ENCODE data around the gene DPP9. TPM values are rescaled to one million over a fixed set of nuclear protein-coding genes. Genes with fewer than 3 reads are reported as not detected.
"Not testable (repeated sequence)": the region's sequence is repeated elsewhere in the genome, so short reads cannot be mapped to it uniquely, and the experiment has no call there.

Gene DPP9
- total RNA-seq, 1 donor from 2014 or later, result 98.7 TPM

GRCh38 chr19:4742723-4743646, 19.3 kb upstream of the DPP9 start:
- intact Hi-C loops (cut with micrococcal nuclease), result no loop called here

- intact Hi-C loops (cut with micrococcal nuclease), result no loop called here
Measured at GRCh38 chr19:4740092-4740491, 16.4 kb upstream of the DPP9 start.

- intact Hi-C loops (cut with micrococcal nuclease), result no loop called here
Measured at GRCh38 chr19:4738734-4739133, 15.1 kb upstream of the DPP9 start.

GRCh38 chr19:4737955-4738600, 14.4 kb upstream of the DPP9 start:
- intact Hi-C loops (cut with micrococcal nuclease), result no loop called here

- intact Hi-C loops (cut with micrococcal nuclease), result loop anchor here (5.0 kb wide), 2 partner anchors 38 to 298 kb away; no protein-coding TSS in a partner anchor
Measured at GRCh38 chr19:4733755-4734345, 10.2 kb upstream of the DPP9 start.

GRCh38 chr19:4732680-4733114, 9.1 kb upstream of the DPP9 start:
- intact Hi-C loops (cut with micrococcal nuclease), result loop anchor here (1.0 to 5.0 kb wide), 6 partner anchors 8 to 300 kb away; partner anchors contain the start of gene FEM1A

GRCh38 chr19:4730740-4731171, 7.1 kb upstream of the DPP9 start:
- intact Hi-C loops (cut with micrococcal nuclease), result loop anchor here (5.0 kb wide), 2 partner anchors 42 to 302 kb away; no protein-coding TSS in a partner anchor

- intact Hi-C loops (cut with micrococcal nuclease), result no loop called here
Measured at GRCh38 chr19:4728871-4729270, 5.2 kb upstream of the DPP9 start.

- intact Hi-C loops (cut with micrococcal nuclease), result loop anchor here (1.0 to 5.0 kb wide), 4 partner anchors 53 to 601 kb away; partner anchors contain the start of genes MAP2K2, MPND, MYDGF and YJU2
Measured at GRCh38 chr19:4722671-4723594, 709 bp downstream of the DPP9 start.

GRCh38 chr19:4721196-4721595, 2.4 kb downstream of the DPP9 start:
- intact Hi-C loops (cut with micrococcal nuclease), result loop anchor here (5.0 kb wide), 2 partner anchors 379 to 599 kb away; partner anchors contain the start of genes MAP2K2 and MPND

GRCh38 chr19:4720037-4720700, 3.5 kb downstream of the DPP9 start:
- intact Hi-C loops (cut with micrococcal nuclease), result loop anchor here (5.0 kb wide), 2 partner anchors 378 to 598 kb away; partner anchors contain the start of genes MAP2K2 and MPND

- intact Hi-C loops (cut with micrococcal nuclease), result no loop called here
Measured at GRCh38 chr19:4719499-4719866, 4.2 kb downstream of the DPP9 start.

GRCh38 chr19:4717966-4718701, 5.5 kb downstream of the DPP9 start:
- intact Hi-C loops (cut with micrococcal nuclease), result no loop called here

GRCh38 chr19:4717191-4717965, 6.3 kb downstream of the DPP9 start:
- intact Hi-C loops (cut with micrococcal nuclease), result no loop called here

- intact Hi-C loops (cut with micrococcal nuclease), result no loop called here
Measured at GRCh38 chr19:4715529-4716221, 8.0 kb downstream of the DPP9 start.

- intact Hi-C loops (cut with micrococcal nuclease), result not testable (repeated sequence)
Measured at GRCh38 chr19:4715178-4715528, 8.5 kb downstream of the DPP9 start.

- intact Hi-C loops (cut with micrococcal nuclease), result no loop called here
Measured at GRCh38 chr19:4714016-4714415, 9.6 kb downstream of the DPP9 start.

GRCh38 chr19:4713384-4713951, 10.2 kb downstream of the DPP9 start:
- intact Hi-C loops (cut with micrococcal nuclease), result no loop called here

Data from T-helper 1 cell treated with Interleukin-12 subunit alpha and Interleukin-12 subunit beta and Interleukin-4 antibody, amounts not matched to agents 30 ng/mL and 1 ng/mL, for 36 hours (primary cell).